H1 (cell line): Measurements from ENCODE around the gene ARHGAP32. TPM values are rescaled to one million over a fixed set of nuclear protein-coding genes. Genes with fewer than 3 reads are reported as not detected.

Experiments used
- CTCF ChIA-PET: fragments of 300-600 bp; sonication (Branson Sonifier 250); formaldehyde crosslinking; loops from one replicate; lab custom pipeline; 2021; ENCODE audit not compliant: partially characterized antibody; lab: Charles Lee
- POLR2A ChIA-PET: fragments of 300-600 bp; sonication (Branson Sonifier 250); formaldehyde crosslinking; loops from one replicate; lab custom pipeline; 2021; ENCODE audit warnings: inconsistent platforms; ENCODE audit not compliant: partially characterized antibody; lab: Charles Lee
- DNase-seq, 2 experiments: peaks; one replicate each; pipeline versions ENCODE4 v3.0.0 to v3.0.0-alpha.2; 2010 to 2022; ENCODE audit warnings: low spot score in 2 of 2, low read depth in 1 of 2, mixed read lengths in 1 of 2
- FAIRE-seq: peaks from 2 replicates; lab custom pipeline; 2011; peaks lifted over from hg19 to GRCh38; lab: Jason Lieb, UNC
- H2AFZ ChIP-seq: 2 replicates; pipeline ENCODE4 v1.8.1; 2012; ENCODE audit warnings: low read length, inconsistent platforms
- H2AK5ac ChIP-seq: 2 replicates; pipeline ENCODE4 v1.6.1; 2013; ENCODE audit warnings: low read depth, low read length
- H2BK120ac ChIP-seq: replicated peaks from 2 replicates; pipeline ENCODE3; 2013; ENCODE audit warnings: low read depth, low read length, inconsistent platforms
- H2BK12ac ChIP-seq: 2 replicates; pipeline ENCODE4 v1.6.1; 2013; ENCODE audit warnings: low read depth, low read length
- H2BK15ac ChIP-seq: 2 replicates; pipeline ENCODE4 v1.6.1; 2013; ENCODE audit warnings: low read length
- H2BK20ac ChIP-seq: 2 replicates; pipeline ENCODE4 v1.6.1; 2013; ENCODE audit warnings: low read length
- H2BK5ac ChIP-seq: 2 replicates; pipeline ENCODE4 v1.6.1; 2013; ENCODE audit warnings: low read depth, low read length
- H3K14ac ChIP-seq: 2 replicates; pipeline ENCODE4 v1.6.1; 2013; ENCODE audit warnings: inconsistent platforms; ENCODE audit not compliant: insufficient read length
- H3K18ac ChIP-seq: 2 replicates; pipeline ENCODE4 v1.6.1; 2013; ENCODE audit warnings: low read length; ENCODE audit errors: extremely low read depth
- H3K23ac ChIP-seq: 2 replicates; pipeline ENCODE4 v1.6.1; 2013; ENCODE audit warnings: inconsistent platforms; ENCODE audit not compliant: insufficient read length
- H3K23me2 ChIP-seq: 2 replicates; pipeline ENCODE4 v1.6.1; 2013; ENCODE audit warnings: low read depth, low read length
- H3K27ac ChIP-seq: 2 replicates; pipeline ENCODE4 v1.6.1; 2011; ENCODE audit warnings: low read depth, low read length, inconsistent platforms
- H3K27me3 ChIP-seq, 4 experiments: replicated peaks in 1 of 4; 1 replicate in 1 of 4; 2 replicates in 3 of 4; pipeline versions ENCODE4 v1.6.1 to v1.8.1; 2011 to 2013; ENCODE audit warnings: low read length in 3 of 4, mild to moderate bottlenecking in 3 of 4, inconsistent platforms in 2 of 4, mixed read lengths in 2 of 4, moderate library complexity in 1 of 4; ENCODE audit not compliant: control insufficient read depth in 3 of 4, insufficient read depth in 3 of 4; ENCODE audit errors: extremely low read depth in 1 of 4
- H3K36me3 ChIP-seq, 4 experiments: 2 replicates each; pipeline versions ENCODE4 v1.6.1 to v1.8.1; 2011 to 2013; ENCODE audit warnings: mild to moderate bottlenecking in 4 of 4, low read length in 3 of 4, moderate library complexity in 2 of 4, control low read depth in 1 of 4, inconsistent platforms in 1 of 4; ENCODE audit not compliant: insufficient read depth in 4 of 4, control insufficient read depth in 2 of 4
- H3K4ac ChIP-seq: replicated peaks from 2 replicates; pipeline ENCODE3; 2013; ENCODE audit warnings: low read length, low read depth, mixed read lengths, inconsistent platforms; ENCODE audit not compliant: insufficient read length
- H3K4me1 ChIP-seq, 4 experiments: replicated peaks in 1 of 4; 1 replicate in 1 of 4; 2 replicates in 3 of 4; pipeline versions ENCODE4 v1.6.1 to v1.8.1; 2011 to 2013; ENCODE audit warnings: low read length in 3 of 4, inconsistent platforms in 2 of 4, mixed read lengths in 1 of 4; ENCODE audit not compliant: insufficient read depth in 4 of 4, control insufficient read depth in 3 of 4
- H3K4me2 ChIP-seq, 2 experiments: 2 replicates each; pipeline versions ENCODE4 v1.6.1 to v1.8.1; 2011 to 2013; ENCODE audit warnings: low read depth in 2 of 2, low read length in 2 of 2, control low read depth in 1 of 2, inconsistent platforms in 1 of 2, mild to moderate bottlenecking in 1 of 2; ENCODE audit not compliant: insufficient read depth in 1 of 2
- H3K4me3 ChIP-seq, 4 experiments: fragments of 200-600, 300-600 bp in 1 of 4; sonication (generic), shearing (Covaris generic), sonication (Bioruptor Twin) in 1 of 4; 2 replicates each; pipeline versions ENCODE4 v1.5.1 to v1.8.1; 2011 to 2016; ENCODE audit warnings: low read length in 4 of 4, low read depth in 3 of 4, control low read depth in 2 of 4, inconsistent platforms in 2 of 4, mild to moderate bottlenecking in 2 of 4, mixed read lengths in 1 of 4, moderate library complexity in 1 of 4; ENCODE audit not compliant: insufficient read depth in 2 of 4; ENCODE audit errors: extremely low read depth in 1 of 4
- H3K56ac ChIP-seq: replicated peaks from 2 replicates; pipeline ENCODE3; 2013; ENCODE audit warnings: low read depth, mild to moderate bottlenecking, mixed read lengths, low read length, inconsistent platforms; ENCODE audit not compliant: insufficient read length
- H3K79me1 ChIP-seq: 2 replicates; pipeline ENCODE4 v1.6.1; 2013; ENCODE audit warnings: low read depth, low read length, control low read depth
- H3K79me2 ChIP-seq, 2 experiments: 2 replicates each; pipeline versions ENCODE4 v1.6.1 to v1.8.1; 2012 to 2013; ENCODE audit warnings: low read length in 2 of 2, mild to moderate bottlenecking in 2 of 2, inconsistent platforms in 1 of 2; ENCODE audit not compliant: insufficient read depth in 2 of 2, control insufficient read depth in 1 of 2
- H3K9ac ChIP-seq, 4 experiments: replicated peaks in 1 of 4; 1 replicate in 1 of 4; 2 replicates in 3 of 4; pipeline versions ENCODE4 v1.6.1 to v1.8.1; 2011 to 2013; ENCODE audit warnings: low read depth in 3 of 4, low read length in 3 of 4, control low read depth in 2 of 4, mild to moderate bottlenecking in 2 of 4, moderate library complexity in 2 of 4, inconsistent platforms in 1 of 4; ENCODE audit errors: extremely low read depth in 1 of 4
- H3K9me3 ChIP-seq, 2 experiments: 2 replicates each; pipeline versions ENCODE4 v1.6.1 to v1.8.1; 2012 to 2013; ENCODE audit warnings: mild to moderate bottlenecking in 2 of 2, moderate library complexity in 2 of 2, control low read depth in 1 of 2, inconsistent platforms in 1 of 2, low read depth in 1 of 2, low read length in 1 of 2, mixed read lengths in 1 of 2; ENCODE audit not compliant: insufficient read depth in 2 of 2
- H4K20me1 ChIP-seq, 2 experiments: replicated peaks in 1 of 2; 2 replicates each; pipeline versions ENCODE3 to v1.8.1; 2011 to 2013; ENCODE audit warnings: inconsistent platforms in 2 of 2, low read length in 2 of 2, mild to moderate bottlenecking in 1 of 2; ENCODE audit not compliant: insufficient read depth in 2 of 2, control insufficient read depth in 1 of 2
- H4K5ac ChIP-seq: 2 replicates; pipeline ENCODE4 v1.6.1; 2013; ENCODE audit warnings: low read length, low read depth, mixed read lengths, inconsistent platforms; ENCODE audit not compliant: insufficient read length
- H4K8ac ChIP-seq: 2 replicates; pipeline ENCODE4 v1.8.0; 2013; ENCODE audit warnings: mild to moderate bottlenecking, moderate library complexity, low read length, inconsistent platforms; ENCODE audit not compliant: insufficient read depth; ENCODE audit errors: extremely low read depth
- H4K91ac ChIP-seq: replicated peaks from 2 replicates; pipeline ENCODE3; 2013; ENCODE audit warnings: low read length, mixed read lengths, inconsistent platforms; ENCODE audit not compliant: insufficient read length
- EP300 ChIP-seq, 2 experiments: IDR thresholded peaks; 1 replicate in 1 of 2; 2 replicates in 1 of 2; pipeline ENCODE4 v1.6.1; 2011 to 2012; ENCODE audit warnings: low read depth in 2 of 2, low read length in 2 of 2, mild to moderate bottlenecking in 2 of 2, borderline replicate concordance in 1 of 2, inconsistent platforms in 1 of 2, moderate library complexity in 1 of 2
- EZH2 ChIP-seq: fragments of 200-600 bp; sonication (generic); IDR thresholded peaks from 2 replicates; pipeline ENCODE4 v1.7.1; 2012; ENCODE audit warnings: low read depth, mild to moderate bottlenecking, moderate library complexity, low read length, inconsistent platforms; ENCODE audit not compliant: severe bottlenecking
- KDM1A ChIP-seq: fragments of 200-600, 300-600 bp; sonication (generic); IDR thresholded peaks from 2 replicates; pipeline ENCODE4 v1.7.1; 2016; ENCODE audit warnings: mild to moderate bottlenecking, low read length, borderline replicate concordance
- POLR2A ChIP-seq, 2 experiments: IDR thresholded peaks; 1 replicate in 1 of 2; 2 replicates in 1 of 2; pipeline ENCODE4 v1.6.1; 2011; ENCODE audit warnings: low read depth in 2 of 2, low read length in 2 of 2, mild to moderate bottlenecking in 2 of 2; ENCODE audit errors: control extremely low read depth in 1 of 2
- RAD21 ChIP-seq, 2 experiments: IDR thresholded peaks in 1 of 2; conservative IDR thresholded peaks in 1 of 2; 2 replicates each; pipeline ENCODE4 v1.6.1; 2011; ENCODE audit warnings: low read depth in 2 of 2, low read length in 2 of 2, improper control_type of control experiment in 1 of 2, inconsistent platforms in 1 of 2, mild to moderate bottlenecking in 1 of 2, moderate library complexity in 1 of 2
- RBBP5 ChIP-seq: IDR thresholded peaks from 2 replicates; pipeline ENCODE4 v1.7.1; 2012; ENCODE audit warnings: low read depth, mild to moderate bottlenecking, inconsistent platforms, low read length, moderate library complexity, borderline replicate concordance
- SIRT6 ChIP-seq: IDR thresholded peaks from one replicate; pipeline ENCODE4 v1.7.1; 2012; ENCODE audit warnings: low read length, inconsistent platforms
- TAF1 ChIP-seq: IDR thresholded peaks from 2 replicates; pipeline ENCODE4 v1.6.1; 2011; ENCODE audit warnings: mild to moderate bottlenecking, low read depth, low read length
- YY1 ChIP-seq: IDR thresholded peaks from 2 replicates; pipeline ENCODE4 v1.6.1; 2011; ENCODE audit warnings: low read depth, mild to moderate bottlenecking, low read length
- WGBS, 2 experiments: shearing (Covaris generic) in 1 of 2; methylation state at CpG; one replicate each; pipeline versions ENCODE4 v1.1.6 to v1.1.7; 2013 to 2015; ENCODE audit warnings: low lambda C conversion rate in 2 of 2, mixed read lengths in 2 of 2, inconsistent platforms in 1 of 2, low coverage in 1 of 2, missing lambda C conversion rate in 1 of 2; ENCODE audit not compliant: insufficient replicate concordance in 2 of 2, insufficient coverage in 1 of 2, insufficient read length in 1 of 2; ENCODE audit errors: extremely low coverage in 1 of 2, missing lambda C conversion rate in 1 of 2; 5-methylcytosine and 5-hydroxymethylcytosine counted together
- polyA plus RNA-seq, 7 experiments: library from polyadenylated mRNA; depleted of rRNA in 3 of 7; stranded (reverse) in 5 of 7; unstranded in 2 of 7; fragments of >200 nt in 5 of 7; fragments of 200-250 nt in 2 of 7; gene quantifications; 1 replicate in 5 of 7; 2 replicates in 1 of 7; 4 replicates in 1 of 7; pipeline versions ENCODE4 v1.2.1 to v1.2.3, GENCODE V29; 2011 to 2013; ENCODE audit warnings: missing spikeins in 2 of 7, mixed read lengths in 2 of 7
- total RNA-seq: library from RNA; stranded (reverse); fragmentation: NEBNext Ultra II Directional; extraction: Animal tissue kit (Norgen Biotek cat#: 25700); gene quantifications from 2 replicates; pipeline ENCODE4 v1.2.1, GENCODE V29; 2021
- TF ChIP-seq, protein P1 (sequence below): IDR thresholded peaks from 2 replicates; pipeline ENCODE4 v1.6.1; 2012; ENCODE audit warnings: inconsistent platforms

Gene ARHGAP32
- total and polyA plus RNA-seq, 2 of the 8 experiments (the other 6 are each of a cell fraction or from before 2014, with no cell fraction given) = 13.7 to 30.0 TPM

GRCh38 chr11:128936606-128937251, 255.4 kb downstream of the ARHGAP32 start:
- no peaks in the 10 kb centered on the region for H3K79me2 ChIP-seq
- H3K4me1 ChIP-seq = peaks cover 0 to 12% (median 9%) of the 10 kb centered on the region in 4 experiments; a peak in 6 of 7 replicates
- H3K56ac ChIP-seq = no peak overlapping the region
- no peaks in the 10 kb centered on the region for H4K20me1 ChIP-seq
- no peak overlapping the region for H2BK120ac ChIP-seq
- no peak overlapping the region for H4K91ac ChIP-seq
- no peak overlapping the region for H3K14ac ChIP-seq
- no peak overlapping the region for H2AFZ ChIP-seq
- FAIRE-seq (peak; percentile 87), DNase-seq (peak; percentile 39 to 65)
- H3K4ac ChIP-seq = no peak overlapping the region
- peak overlapping the region in 2 of 4 experiments; percentile 38 to 49; a peak in 4 of 7 replicates for H3K9ac ChIP-seq
- no peak overlapping the region for H2BK5ac ChIP-seq
- H4K5ac ChIP-seq = no peak overlapping the region
- peak overlapping the region; percentile 29; the same call in 1 of the 2 replicates for H2BK15ac ChIP-seq
- H3K9me3 ChIP-seq = peaks cover 0 to 2% of the 10 kb centered on the region in 2 experiments; a peak in 1 of 4 replicates
- H3K27ac ChIP-seq = peak overlapping the region; percentile 46
- no peak overlapping the region for H3K4me3 ChIP-seq
- no peaks in the 10 kb centered on the region for H3K36me3 ChIP-seq
- peak overlapping the region; percentile 82; the same call in 1 of the 2 replicates for H2BK12ac ChIP-seq
- H2AK5ac ChIP-seq = no peak overlapping the region; the same call in 1 of the 2 replicates
- WGBS, 2 experiments = 50% methylated on average over 16 of the region's 16 CpGs; no CpG with 5 or more reads in 1 of the 2 experiments
- POLR2A ChIA-PET = interaction anchor here (1.1 kb wide), 1 partner anchor 45 kb away, joined by 6 read pairs; no protein-coding TSS in a partner anchor
- peak overlapping the region; percentile 58; the same call in 1 of the 2 replicates for H4K8ac ChIP-seq
- H2BK20ac ChIP-seq = peak overlapping the region; percentile 21; the same call in 1 of the 2 replicates
- peak overlapping the region; percentile 66; the same call in 1 of the 2 replicates for H3K18ac ChIP-seq
- peaks cover 0 to 20% (median 10%) of the 10 kb centered on the region in 4 experiments; a peak in 6 of 7 replicates for H3K27me3 ChIP-seq
- no peaks in the 10 kb centered on the region for H3K23me2 ChIP-seq
- no peak overlapping the region for H3K23ac ChIP-seq
- H3K79me1 ChIP-seq = no peaks in the 10 kb centered on the region
- H3K4me2 ChIP-seq = peak overlapping the region; percentile 7 to 46; a peak in 2 of 4 replicates
- CTCF ChIA-PET = interaction anchor here (0.7 to 14.7 kb wide), 12 partner anchors 8 to 421 kb away, joined by 3 to 243 read pairs (median 6); partner anchors contain the start of gene KCNJ5
- TF ChIP-seq TAF1 (0 out of 2 replicates have a peak, but pooled peaks have one; percentile 40), RAD21 (IDR thresholded peaks at IDR 0.05 in 1 of 2, conservative IDR thresholded peaks at IDR 0.05 in 1 of 2; ENCODE audit: low read depth in 2 of 2, low read length in 2 of 2) (peak; percentile 40 to 44; a peak in 3 of 4 replicates), EP300 (IDR thresholded peaks at IDR 0.05; ENCODE audit: borderline replicate concordance in 1 of 2, low read depth in 2 of 2, low read length in 2 of 2) (peak in 1 of 2 experiments; percentile 80; a peak in 1 of 3 replicates), EZH2 (no peak), POLR2A (IDR thresholded peaks at IDR 0.05; ENCODE audit: control extremely low read depth in 1 of 2, low read depth in 2 of 2, low read length in 2 of 2) (peak in 1 of 2 experiments; percentile 38; a peak in 1 of 3 replicates), KDM1A (no peak), SIRT6 (no peak), RBBP5 (peak; percentile 86; the same call in 1 of the 2 replicates), YY1 (0 out of 2 replicates have a peak, but pooled peaks have one; percentile 60)
- TF ChIP-seq, protein P1, sequence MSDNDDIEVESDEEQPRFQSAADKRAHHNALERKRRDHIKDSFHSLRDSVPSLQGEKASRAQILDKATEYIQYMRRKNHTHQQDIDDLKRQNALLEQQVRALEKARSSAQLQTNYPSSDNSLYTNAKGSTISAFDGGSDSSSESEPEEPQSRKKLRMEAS = peak; percentile 16; the same call in 1 of the 2 replicates
